Measurements from ENCODE around the gene SNX14.

DNA sequence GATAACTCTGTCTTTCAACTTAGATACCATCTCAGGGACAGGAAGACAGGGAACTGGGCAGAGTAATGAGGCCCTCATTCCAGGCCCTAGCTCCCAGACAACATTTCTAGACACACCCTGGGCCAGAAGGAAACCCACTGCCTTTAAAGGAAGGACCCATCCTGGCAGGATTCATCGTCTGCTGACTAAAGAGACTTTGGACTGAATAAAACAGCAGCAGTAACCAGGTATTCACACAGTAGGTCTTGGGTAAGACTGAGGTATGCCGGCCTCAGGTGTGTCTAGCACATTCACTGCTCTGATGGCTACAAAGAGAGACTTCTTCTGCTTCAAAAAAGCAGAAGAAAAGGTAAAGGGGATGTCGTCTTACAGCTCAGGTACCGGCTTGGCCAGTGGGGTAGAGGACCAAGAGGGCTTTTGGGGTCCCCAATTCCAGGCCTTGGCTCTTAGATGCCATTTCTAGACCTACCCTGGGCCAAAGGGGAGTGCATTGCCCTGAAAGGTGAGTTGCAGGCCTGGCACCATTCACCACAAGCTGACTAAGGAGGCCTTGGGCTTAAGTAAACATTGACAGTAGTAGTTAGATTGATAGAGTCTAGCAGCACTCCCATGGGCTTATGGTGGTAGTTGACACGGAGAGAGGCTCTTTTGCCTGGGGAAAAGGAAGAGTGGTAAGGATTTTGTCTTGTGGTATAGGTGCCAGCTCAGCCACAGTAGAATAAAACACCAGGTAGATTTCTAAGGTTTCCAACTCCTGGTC is 13.4 kb downstream of the SNX14 start:
- TF ChIP-seq POLR2A (IDR thresholded peaks at IDR 0.05; ENCODE audit: low read depth, low read length) (no peak), PAX5 (IDR thresholded peaks at IDR 0.05; ENCODE audit: insufficient read depth, low read length, severe bottlenecking) (no peak), POU2F2 (IDR thresholded peaks at IDR 0.05; ENCODE audit: low read depth, low read length) (no peak), POLR2AphosphoS5 (IDR thresholded peaks at IDR 0.05; ENCODE audit: low read depth, low read length) (no peak), TAF1 (IDR thresholded peaks at IDR 0.05; ENCODE audit: low read depth, low read length) (no peak)

Measured in GM12891 (cell line).